HL-60 (cell line): ENCODE measurements around the gene AGBL3.

Experiments used
- DNase-seq, 2 experiments: peaks; one replicate each; pipeline ENCODE4 v3.0.0-alpha.2; 2010 to 2020; ENCODE audit warnings: low read depth in 1 of 2, low spot score in 1 of 2
- H3K27ac ChIP-seq: fragments of 250-450 bp; sonication (Bioruptor Pico); replicated peaks from 2 replicates; pipeline ENCODE4 v1.5.1; 2020; ENCODE audit warnings: mild to moderate bottlenecking, moderate library complexity
- H3K27me3 ChIP-seq: fragments of 250-450 bp; sonication (Bioruptor Pico); 2 replicates; pipeline ENCODE4 v1.5.1; 2021; ENCODE audit warnings: mild to moderate bottlenecking, moderate library complexity; ENCODE audit not compliant: insufficient read depth, poor library complexity, severe bottlenecking
- H3K4me3 ChIP-seq: replicated peaks from 2 replicates; pipeline ENCODE4 v1.5.1; 2011; ENCODE audit warnings: mild to moderate bottlenecking, control low read depth, low read length; ENCODE audit not compliant: insufficient read depth
- GABPA ChIP-seq: IDR thresholded peaks from 2 replicates; pipeline ENCODE4 v1.6.1; 2012; ENCODE audit warnings: low read depth
- POLR2AphosphoS5 ChIP-seq: IDR thresholded peaks from 2 replicates; pipeline ENCODE4 v1.6.1; 2012; ENCODE audit warnings: low read depth
- SPI1 ChIP-seq: IDR thresholded peaks from 2 replicates; pipeline ENCODE4 v1.6.1; 2012; ENCODE audit warnings: low read depth, mild to moderate bottlenecking, borderline replicate concordance
- TF ChIP-seq, protein P1 (sequence below): IDR thresholded peaks from one replicate; pipeline ENCODE4 v1.5.1; 2011; ENCODE audit warnings: low read length, control low read depth, inconsistent platforms; ENCODE audit not compliant: insufficient read depth
- TF ChIP-seq, protein P2 (sequence below): IDR thresholded peaks from 2 replicates; pipeline ENCODE4 v1.6.1; 2012; ENCODE audit warnings: low read depth; ENCODE audit not compliant: insufficient replicate concordance

AGBL3 gene

DNA sequence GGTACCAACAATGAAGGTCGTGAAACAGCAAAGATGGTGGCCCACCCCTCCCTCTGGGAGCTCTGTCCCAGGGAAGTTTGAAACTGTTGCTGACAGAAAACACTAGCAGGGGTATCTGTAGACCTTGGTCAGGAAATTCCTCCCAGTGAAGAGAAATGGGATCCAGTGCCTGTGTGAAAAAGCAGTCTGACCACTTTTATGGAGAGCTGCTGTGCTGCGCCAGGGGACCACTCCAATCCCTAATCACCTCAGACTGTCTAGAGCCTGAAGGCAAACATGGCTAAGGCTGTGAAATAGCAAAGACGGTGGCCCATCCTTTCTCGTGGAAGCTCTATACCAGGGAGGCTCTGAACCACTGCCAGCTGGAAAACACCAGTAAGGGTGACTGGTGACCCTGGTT, 123.3 kb downstream of the AGBL3 start:
- Histone ChIP-seq H3K27me3 (no peaks in the 10 kb centered on the region), H3K27ac (no peak overlapping the region), H3K4me3 (no peak overlapping the region)
- TF ChIP-seq, protein P1, sequence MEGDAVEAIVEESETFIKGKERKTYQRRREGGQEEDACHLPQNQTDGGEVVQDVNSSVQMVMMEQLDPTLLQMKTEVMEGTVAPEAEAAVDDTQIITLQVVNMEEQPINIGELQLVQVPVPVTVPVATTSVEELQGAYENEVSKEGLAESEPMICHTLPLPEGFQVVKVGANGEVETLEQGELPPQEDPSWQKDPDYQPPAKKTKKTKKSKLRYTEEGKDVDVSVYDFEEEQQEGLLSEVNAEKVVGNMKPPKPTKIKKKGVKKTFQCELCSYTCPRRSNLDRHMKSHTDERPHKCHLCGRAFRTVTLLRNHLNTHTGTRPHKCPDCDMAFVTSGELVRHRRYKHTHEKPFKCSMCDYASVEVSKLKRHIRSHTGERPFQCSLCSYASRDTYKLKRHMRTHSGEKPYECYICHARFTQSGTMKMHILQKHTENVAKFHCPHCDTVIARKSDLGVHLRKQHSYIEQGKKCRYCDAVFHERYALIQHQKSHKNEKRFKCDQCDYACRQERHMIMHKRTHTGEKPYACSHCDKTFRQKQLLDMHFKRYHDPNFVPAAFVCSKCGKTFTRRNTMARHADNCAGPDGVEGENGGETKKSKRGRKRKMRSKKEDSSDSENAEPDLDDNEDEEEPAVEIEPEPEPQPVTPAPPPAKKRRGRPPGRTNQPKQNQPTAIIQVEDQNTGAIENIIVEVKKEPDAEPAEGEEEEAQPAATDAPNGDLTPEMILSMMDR = no peak
- TF ChIP-seq, protein P2, sequence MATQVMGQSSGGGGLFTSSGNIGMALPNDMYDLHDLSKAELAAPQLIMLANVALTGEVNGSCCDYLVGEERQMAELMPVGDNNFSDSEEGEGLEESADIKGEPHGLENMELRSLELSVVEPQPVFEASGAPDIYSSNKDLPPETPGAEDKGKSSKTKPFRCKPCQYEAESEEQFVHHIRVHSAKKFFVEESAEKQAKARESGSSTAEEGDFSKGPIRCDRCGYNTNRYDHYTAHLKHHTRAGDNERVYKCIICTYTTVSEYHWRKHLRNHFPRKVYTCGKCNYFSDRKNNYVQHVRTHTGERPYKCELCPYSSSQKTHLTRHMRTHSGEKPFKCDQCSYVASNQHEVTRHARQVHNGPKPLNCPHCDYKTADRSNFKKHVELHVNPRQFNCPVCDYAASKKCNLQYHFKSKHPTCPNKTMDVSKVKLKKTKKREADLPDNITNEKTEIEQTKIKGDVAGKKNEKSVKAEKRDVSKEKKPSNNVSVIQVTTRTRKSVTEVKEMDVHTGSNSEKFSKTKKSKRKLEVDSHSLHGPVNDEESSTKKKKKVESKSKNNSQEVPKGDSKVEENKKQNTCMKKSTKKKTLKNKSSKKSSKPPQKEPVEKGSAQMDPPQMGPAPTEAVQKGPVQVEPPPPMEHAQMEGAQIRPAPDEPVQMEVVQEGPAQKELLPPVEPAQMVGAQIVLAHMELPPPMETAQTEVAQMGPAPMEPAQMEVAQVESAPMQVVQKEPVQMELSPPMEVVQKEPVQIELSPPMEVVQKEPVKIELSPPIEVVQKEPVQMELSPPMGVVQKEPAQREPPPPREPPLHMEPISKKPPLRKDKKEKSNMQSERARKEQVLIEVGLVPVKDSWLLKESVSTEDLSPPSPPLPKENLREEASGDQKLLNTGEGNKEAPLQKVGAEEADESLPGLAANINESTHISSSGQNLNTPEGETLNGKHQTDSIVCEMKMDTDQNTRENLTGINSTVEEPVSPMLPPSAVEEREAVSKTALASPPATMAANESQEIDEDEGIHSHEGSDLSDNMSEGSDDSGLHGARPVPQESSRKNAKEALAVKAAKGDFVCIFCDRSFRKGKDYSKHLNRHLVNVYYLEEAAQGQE = no peak
- TF ChIP-seq SPI1 (no peak), POLR2AphosphoS5 (no peak), GABPA (no peak)
- no peak for DNase-seq

DNA sequence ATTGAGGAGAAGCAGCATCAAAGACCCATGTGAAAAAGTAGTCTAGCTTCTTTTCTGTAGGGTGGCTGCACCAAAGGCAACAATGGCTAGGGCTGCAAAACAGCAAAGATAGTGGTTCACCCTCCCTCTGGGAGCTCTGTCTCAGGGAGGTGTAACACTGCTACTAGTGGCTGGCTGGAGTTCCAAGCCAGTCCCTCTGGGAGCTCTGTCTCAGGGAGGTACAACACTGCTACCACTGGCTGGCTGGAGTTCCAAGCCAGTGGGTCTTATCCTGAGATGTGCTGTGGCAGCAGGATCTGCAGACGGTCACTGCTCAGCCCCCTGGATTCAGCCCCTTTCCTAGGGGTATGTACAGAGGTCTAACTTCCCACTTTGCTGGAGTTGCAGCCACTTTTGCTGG, 123.7 kb downstream of the AGBL3 start:
- Histone ChIP-seq H3K4me3 (no peak overlapping the region), H3K27ac (no peak overlapping the region), H3K27me3 (no peaks in the 10 kb centered on the region)
- TF ChIP-seq, protein P1 = no peak
- DNase-seq = no peak

DNA sequence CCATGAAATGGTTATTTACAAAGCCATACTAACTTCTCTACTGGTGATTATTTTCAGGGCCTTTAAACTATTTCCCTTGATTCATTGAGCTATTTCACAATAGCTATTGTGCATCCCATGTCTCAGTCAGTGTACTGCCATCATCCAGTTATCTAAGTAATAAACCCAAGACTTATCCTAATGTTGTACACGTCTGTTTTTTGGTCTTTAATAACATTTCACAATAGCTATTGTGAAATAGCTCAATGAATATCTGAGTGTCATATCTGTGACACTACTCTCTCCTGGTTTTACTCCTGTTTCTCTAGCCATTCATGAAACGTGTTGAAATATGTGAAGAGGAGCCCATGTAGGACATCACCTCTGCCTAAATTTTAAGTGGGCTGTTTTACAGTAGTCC, 125.1 kb downstream of the AGBL3 start:
- Histone ChIP-seq H3K27ac (no peak overlapping the region), H3K27me3 (no peaks in the 10 kb centered on the region), H3K4me3 (no peak overlapping the region)
- TF ChIP-seq, protein P1 = no peak
- TF ChIP-seq, protein P2 = no peak
- no peak for TF ChIP-seq GABPA
- TF ChIP-seq SPI1 = no peak
- TF ChIP-seq POLR2AphosphoS5 = no peak
- DNase-seq = no peak

DNA sequence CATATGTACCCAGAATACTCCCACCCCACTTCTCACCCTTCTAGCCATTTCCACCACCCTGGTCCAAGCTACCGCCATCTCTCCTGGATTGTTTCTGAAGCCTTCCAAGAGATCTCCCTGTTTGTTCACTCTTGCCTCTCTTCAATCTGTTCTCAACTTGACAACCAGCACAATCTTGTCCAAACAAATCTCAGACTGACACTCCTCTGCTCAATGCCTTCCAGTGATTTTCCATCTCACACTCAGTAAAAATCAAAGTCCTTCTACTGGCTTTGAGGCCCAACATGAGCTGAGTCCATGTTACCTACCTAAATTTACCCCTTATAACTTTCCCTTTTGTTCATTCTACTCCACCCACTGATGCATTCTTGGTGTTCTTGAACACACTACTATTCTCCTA, 128.3 kb downstream of the AGBL3 start:
- Histone ChIP-seq H3K27ac (no peak overlapping the region), H3K4me3 (no peak overlapping the region), H3K27me3 (no peaks in the 10 kb centered on the region)
- no peak for DNase-seq
- TF ChIP-seq POLR2AphosphoS5 = no peak
- TF ChIP-seq, protein P1 = no peak
- TF ChIP-seq GABPA = no peak
- TF ChIP-seq, protein P2 = no peak
- no peak for TF ChIP-seq SPI1
